GM06990 (cell line): ENCODE results near the gene GABBR2.

ENCODE experiments used
- DNase-seq: peaks from one replicate; pipeline ENCODE4 v3.0.0-alpha.2; 2011; ENCODE audit not compliant: insufficient read length; ENCODE audit errors: extremely low read depth
- H3K27me3 ChIP-seq: replicated peaks from 2 replicates; pipeline ENCODE4 v1.6.0; 2011; ENCODE audit warnings: low read length; ENCODE audit not compliant: control insufficient read depth, insufficient read depth
- H3K36me3 ChIP-seq: 2 replicates; pipeline ENCODE4 v1.5.1; 2011; ENCODE audit warnings: low read length; ENCODE audit not compliant: control insufficient read depth, insufficient read depth
- H3K4me3 ChIP-seq: replicated peaks from 2 replicates; pipeline ENCODE4 v1.5.1; 2011; ENCODE audit warnings: low read depth, mild to moderate bottlenecking, control low read depth, low read length
- CTCF ChIP-seq: IDR thresholded peaks from 2 replicates; pipeline ENCODE4 v1.5.1; 2011; ENCODE audit warnings: low read length, control low read depth, mild to moderate bottlenecking, inconsistent platforms; ENCODE audit not compliant: insufficient read depth, poor library complexity, severe bottlenecking

Gene GABBR2

DNA sequence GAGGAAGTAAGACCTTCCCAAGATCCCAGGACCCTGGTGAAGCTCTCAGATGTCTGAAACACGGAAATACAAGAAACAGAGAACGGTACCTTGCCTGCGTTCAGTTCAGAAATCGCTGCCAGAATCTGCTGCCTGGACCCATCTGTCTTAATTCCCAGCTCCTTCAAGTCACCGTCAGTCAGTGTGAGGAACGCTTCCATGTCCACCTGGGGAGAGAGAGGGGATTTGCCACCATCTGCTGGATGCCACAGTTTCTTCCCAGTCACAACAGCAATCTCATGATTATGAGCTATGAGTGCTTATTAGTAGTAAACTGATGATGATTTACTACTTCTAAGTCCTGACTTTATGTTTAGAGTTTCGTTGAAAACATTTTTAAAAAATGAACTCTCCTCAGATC, 36.7 kb upstream of the GABBR2 start:
- DNase-seq = no peak
- Histone ChIP-seq H3K27me3 (no peaks in the 10 kb centered on the region), H3K36me3 (no peaks in the 10 kb centered on the region), H3K4me3 (no peak overlapping the region)
- TF ChIP-seq CTCF = no peak

DNA sequence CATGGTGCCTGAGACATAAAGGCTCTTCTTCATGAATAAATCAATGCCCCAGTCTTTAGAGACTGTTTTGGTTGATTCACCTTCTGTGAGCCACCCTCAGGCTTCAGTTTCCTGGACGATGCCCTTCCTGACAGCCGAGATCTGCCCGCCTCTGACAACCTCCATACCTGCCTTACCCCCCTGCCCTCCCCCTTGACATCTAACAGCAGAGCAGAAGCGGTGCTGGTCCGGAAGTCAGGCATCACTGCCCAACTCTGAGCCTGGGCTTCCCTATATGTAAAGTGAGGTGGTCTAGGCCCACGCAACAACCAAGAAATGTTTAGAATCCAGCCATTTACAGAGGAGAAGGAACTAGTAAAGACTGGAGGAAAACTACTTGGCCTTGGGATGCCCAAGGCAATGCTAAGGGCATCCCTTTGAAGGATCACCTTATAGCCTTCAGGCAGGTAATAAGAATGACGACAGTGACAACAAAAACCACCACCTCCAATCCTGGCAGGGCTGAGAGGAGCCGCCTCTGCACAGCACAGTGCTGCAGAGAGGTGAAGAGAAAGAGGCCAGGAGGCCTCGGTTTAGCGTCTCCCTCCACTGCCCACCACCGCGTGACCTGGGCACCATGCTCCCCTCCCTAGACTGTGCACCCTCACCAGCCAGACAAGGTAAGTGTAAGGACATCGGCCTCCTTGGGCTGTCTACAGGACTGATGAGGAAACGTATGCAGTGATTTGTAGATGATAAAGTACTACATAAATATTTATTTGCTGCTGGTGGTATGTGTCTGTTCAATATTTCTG, 35.3 kb upstream of the GABBR2 start:
- DNase-seq = no peak
- H3K4me3 ChIP-seq = no peak overlapping the region
- no peaks in the 10 kb centered on the region for H3K27me3 ChIP-seq
- no peaks in the 10 kb centered on the region for H3K36me3 ChIP-seq
- TF ChIP-seq CTCF = no peak

DNA sequence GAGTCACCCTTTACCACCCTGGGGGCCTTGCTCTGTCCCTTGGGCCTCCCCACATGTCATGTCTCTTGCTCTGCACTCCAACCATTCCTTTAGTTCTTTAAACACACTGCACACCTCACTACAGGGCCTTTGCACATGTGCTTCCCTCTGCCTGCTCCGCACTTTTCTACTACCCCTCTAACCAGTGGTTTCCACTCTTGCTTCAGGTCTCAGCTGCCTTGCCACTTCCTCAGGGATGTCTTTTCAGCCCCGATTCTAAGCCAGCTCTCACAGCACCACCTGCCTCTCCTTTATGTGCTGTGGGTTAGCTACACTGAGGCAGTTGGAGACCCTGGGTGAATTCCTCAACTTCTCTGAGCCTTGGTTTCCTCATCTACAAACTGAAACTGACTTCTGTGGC, 34.6 kb upstream of the GABBR2 start:
- H3K27me3 ChIP-seq = no peaks in the 10 kb centered on the region
- no peak for TF ChIP-seq CTCF
- H3K36me3 ChIP-seq = no peaks in the 10 kb centered on the region
- no peak overlapping the region for H3K4me3 ChIP-seq
- no peak for DNase-seq

DNA sequence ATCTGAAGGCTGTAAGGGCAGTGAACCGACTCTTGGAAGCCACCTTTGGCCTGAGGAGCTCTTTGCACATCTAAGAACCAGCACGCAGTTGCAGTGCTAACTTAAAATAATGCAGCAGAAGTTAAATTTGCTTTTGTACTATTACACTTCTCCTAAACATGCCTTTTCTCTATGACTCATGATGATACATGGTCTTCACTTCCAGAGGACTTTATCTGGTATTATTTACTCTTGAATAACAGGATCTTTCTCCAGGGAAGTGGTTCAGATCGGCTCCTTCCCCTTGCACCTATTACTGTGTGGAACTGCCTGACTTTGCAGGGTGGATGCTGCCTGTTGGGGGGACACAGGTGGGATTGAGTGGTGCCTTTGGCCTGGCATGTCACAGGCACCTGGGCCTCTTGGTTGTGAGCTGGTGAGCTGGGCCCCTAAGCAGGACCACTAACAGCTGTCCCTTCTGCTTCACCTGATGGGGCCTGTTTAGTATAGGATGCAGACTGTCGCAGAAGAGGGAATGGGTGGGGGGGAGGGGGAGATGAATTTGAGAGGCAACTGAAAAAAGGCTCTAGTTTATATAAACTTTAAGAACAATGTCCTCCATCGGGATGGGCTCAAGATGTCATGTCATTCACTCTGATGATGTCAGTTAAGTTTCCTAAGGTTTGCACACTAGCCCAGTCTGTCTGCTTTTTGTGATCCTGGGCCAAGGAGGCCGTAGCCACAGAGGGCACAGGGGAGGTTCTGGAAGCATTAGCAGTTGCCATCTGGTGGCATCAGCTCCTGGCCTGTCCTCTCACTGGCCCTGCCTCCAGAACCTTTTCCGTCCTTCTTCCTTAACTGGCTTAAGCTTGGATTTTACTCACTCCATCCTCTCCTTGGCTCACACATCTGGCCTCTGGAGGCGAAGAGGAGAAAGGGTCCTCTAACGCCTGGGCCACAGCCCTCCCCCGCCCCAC, 33.9 kb upstream of the GABBR2 start:
- Histone ChIP-seq H3K4me3 (no peak overlapping the region), H3K36me3 (no peaks in the 10 kb centered on the region), H3K27me3 (no peaks in the 10 kb centered on the region)
- TF ChIP-seq CTCF = no peak
- DNase-seq = no peak

DNA sequence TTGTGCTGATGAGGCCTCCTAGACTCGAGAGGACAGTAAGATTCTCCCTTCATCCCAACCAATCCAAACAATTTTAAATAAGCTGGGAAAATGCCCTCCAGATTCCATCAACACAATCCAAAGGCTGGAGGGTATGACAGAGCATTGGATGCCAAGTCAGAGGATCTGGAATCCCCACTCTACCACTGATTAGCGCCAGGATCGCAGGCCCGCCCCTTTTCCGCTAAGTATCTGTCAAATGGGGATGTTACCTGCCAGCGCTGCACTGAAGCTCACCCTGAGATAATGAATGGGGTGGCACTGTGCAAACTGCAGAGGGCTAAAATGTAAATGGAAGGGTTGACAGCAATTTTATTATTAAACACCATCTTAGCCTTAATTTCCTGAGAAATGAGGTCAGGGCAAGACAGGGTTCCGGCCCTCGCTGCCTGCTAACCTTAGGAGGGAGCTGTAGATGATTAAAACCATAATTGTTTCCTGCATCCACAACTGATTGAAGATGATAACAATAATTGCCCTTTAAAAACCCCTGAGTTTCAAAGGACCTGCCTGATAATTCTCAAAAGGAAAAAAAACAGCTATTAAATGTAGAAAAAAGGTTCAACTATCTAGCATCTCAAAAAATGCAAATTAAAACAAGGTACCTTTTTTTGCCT, 31.6 kb upstream of the GABBR2 start:
- H3K4me3 ChIP-seq = no peak overlapping the region
- no peak for TF ChIP-seq CTCF

More for the DNA sequence above, 31.6 kb upstream of the GABBR2 start:
- Histone ChIP-seq H3K27me3 (no peaks in the 10 kb centered on the region), H3K36me3 (no peaks in the 10 kb centered on the region)
- DNase-seq = no peak
